H9 (cell line): ENCODE results near the gene WFIKKN2. TPM values are rescaled to one million over a fixed set of nuclear protein-coding genes. Genes with fewer than 3 reads are reported as not detected.
A peak's percentile ranks its signal among the peaks of the same experiment; 100 is the strongest.

Experiments
- DNase-seq: peaks from one replicate; pipeline ENCODE4 v3.0.0-alpha.2; 2017
- H2AFZ ChIP-seq: one replicate; pipeline ENCODE4 v1.6.1; 2013; ENCODE audit warnings: mild to moderate bottlenecking, low read length, control low read depth, moderate library complexity
- H2AK5ac ChIP-seq: 2 replicates; pipeline ENCODE4 v1.6.1; 2013; ENCODE audit warnings: low read length, control low read depth, mixed read lengths; ENCODE audit not compliant: insufficient read length
- H2BK120ac ChIP-seq: one replicate; pipeline ENCODE4 v1.6.1; 2013; ENCODE audit warnings: low read depth, mild to moderate bottlenecking, low read length, control low read depth, inconsistent platforms; ENCODE audit not compliant: poor library complexity, severe bottlenecking
- H2BK12ac ChIP-seq: 2 replicates; pipeline ENCODE4 v1.6.1; 2013; ENCODE audit warnings: low read length, control low read depth, mixed read lengths, low read depth; ENCODE audit not compliant: insufficient read length
- H2BK15ac ChIP-seq: 2 replicates; pipeline ENCODE4 v1.6.1; 2013; ENCODE audit warnings: low read depth, low read length, control low read depth
- H2BK20ac ChIP-seq: one replicate; pipeline ENCODE4 v1.6.1; 2013; ENCODE audit warnings: low read depth, mild to moderate bottlenecking, low read length, control low read depth, inconsistent platforms; ENCODE audit not compliant: poor library complexity, severe bottlenecking
- H2BK5ac ChIP-seq: 2 replicates; pipeline ENCODE4 v1.6.1; 2013; ENCODE audit warnings: low read length, control low read depth, mixed read lengths; ENCODE audit not compliant: insufficient read length
- H3K14ac ChIP-seq: 2 replicates; pipeline ENCODE4 v1.6.1; 2013; ENCODE audit warnings: low read length, control low read depth; ENCODE audit not compliant: insufficient read depth
- H3K18ac ChIP-seq: 2 replicates; pipeline ENCODE4 v1.6.1; 2013; ENCODE audit warnings: low read depth, mild to moderate bottlenecking, mixed read lengths, low read length, control low read depth; ENCODE audit not compliant: insufficient read length
- H3K23ac ChIP-seq: 2 replicates; pipeline ENCODE4 v1.6.1; 2013; ENCODE audit warnings: low read length, control low read depth, mixed read lengths, low read depth; ENCODE audit not compliant: insufficient read length
- H3K23me2 ChIP-seq: 2 replicates; pipeline ENCODE4 v1.6.1; 2013; ENCODE audit warnings: low read depth, mild to moderate bottlenecking, mixed read lengths, low read length, control low read depth; ENCODE audit not compliant: insufficient read length, poor library complexity, severe bottlenecking
- H3K27ac ChIP-seq: 2 replicates; pipeline ENCODE4 v1.5.1; 2013; ENCODE audit warnings: low read length, control low read depth, mixed read lengths, low read depth; ENCODE audit not compliant: insufficient read length
- H3K27me3 ChIP-seq: 2 replicates; pipeline ENCODE4 v1.6.1; 2013; ENCODE audit warnings: low read length, control low read depth, inconsistent platforms; ENCODE audit not compliant: insufficient read depth
- H3K4ac ChIP-seq: 2 replicates; pipeline ENCODE4 v1.6.1; 2013; ENCODE audit warnings: low read depth, mild to moderate bottlenecking, control low read depth, inconsistent platforms, low read length, moderate library complexity
- H3K4me1 ChIP-seq: 2 replicates; pipeline ENCODE4 v1.6.1; 2013; ENCODE audit warnings: low read length, control low read depth, inconsistent platforms; ENCODE audit not compliant: insufficient read depth
- H3K4me2 ChIP-seq: 2 replicates; pipeline ENCODE4 v1.6.1; 2013; ENCODE audit warnings: low read length, control low read depth, mixed read lengths; ENCODE audit not compliant: insufficient read length, insufficient read depth
- H3K56ac ChIP-seq: 2 replicates; pipeline ENCODE4 v1.6.1; 2013; ENCODE audit warnings: low read depth, mild to moderate bottlenecking, mixed read lengths, low read length, control low read depth; ENCODE audit not compliant: insufficient read length
- H3K79me1 ChIP-seq: 2 replicates; pipeline ENCODE4 v1.6.1; 2013; ENCODE audit warnings: low read depth, mild to moderate bottlenecking, moderate library complexity, low read length, control low read depth, inconsistent platforms; ENCODE audit not compliant: insufficient read depth, poor library complexity, severe bottlenecking
- H3K79me2 ChIP-seq: 2 replicates; pipeline ENCODE4 v1.6.1; 2013; ENCODE audit warnings: low read length, control low read depth, inconsistent platforms; ENCODE audit not compliant: insufficient read depth
- H3K9ac ChIP-seq: 2 replicates; pipeline ENCODE4 v1.6.1; 2013; ENCODE audit warnings: low read length, control low read depth, mixed read lengths; ENCODE audit not compliant: insufficient read length; ENCODE audit errors: extremely low read depth
- H3K9me3 ChIP-seq: one replicate; pipeline ENCODE4 v1.6.1; 2013; ENCODE audit warnings: low read depth, low read length, inconsistent platforms; ENCODE audit not compliant: control insufficient read depth
- H3T11ph ChIP-seq: one replicate; pipeline ENCODE4 v1.6.1; 2013; ENCODE audit warnings: mild to moderate bottlenecking, low read length, control low read depth, inconsistent platforms
- H4K20me1 ChIP-seq: one replicate; pipeline ENCODE4 v1.6.1; 2013; ENCODE audit not compliant: control insufficient read depth, insufficient read length, insufficient read depth
- H4K5ac ChIP-seq: 2 replicates; pipeline ENCODE4 v1.6.1; 2013; ENCODE audit warnings: low read depth, mild to moderate bottlenecking, mixed read lengths, low read length, control low read depth; ENCODE audit not compliant: insufficient read length
- H4K8ac ChIP-seq: replicated peaks from 2 replicates; pipeline ENCODE4 v1.6.1; 2013; ENCODE audit warnings: low read length, control low read depth, mixed read lengths, low read depth; ENCODE audit not compliant: insufficient read length
- H4K91ac ChIP-seq: 2 replicates; pipeline ENCODE4 v1.6.1; 2013; ENCODE audit warnings: low read depth, mild to moderate bottlenecking, moderate library complexity, mixed read lengths, low read length, control low read depth; ENCODE audit not compliant: insufficient read length
- H3K27ac Mint-ChIP-seq, 3 experiments: 2 replicates in 2 of 3; 3 replicates in 1 of 3; pipeline ENCODE4 v1.8.0; 2020 to 2021; ENCODE audit warnings: mixed read lengths in 3 of 3, mild to moderate bottlenecking in 1 of 3, moderate library complexity in 1 of 3
- H3K27me3 Mint-ChIP-seq: 2 replicates; pipeline ENCODE4 v1.8.0; 2021; ENCODE audit warnings: low read depth, mild to moderate bottlenecking, moderate library complexity, mixed read lengths
- H3K36me3 Mint-ChIP-seq, 3 experiments: 2 replicates in 2 of 3; 3 replicates in 1 of 3; pipeline ENCODE4 v1.8.0; 2020 to 2021; ENCODE audit warnings: low read depth in 3 of 3, mixed read lengths in 3 of 3; ENCODE audit not compliant: insufficient read depth in 1 of 3
- H3K4me1 Mint-ChIP-seq, 2 experiments: 2 replicates each; pipeline ENCODE4 v1.8.0; 2020; ENCODE audit warnings: mixed read lengths in 2 of 2
- H3K4me3 Mint-ChIP-seq, 2 experiments: 2 replicates in 1 of 2; 3 replicates in 1 of 2; pipeline ENCODE4 v1.8.0; 2020 to 2021; ENCODE audit warnings: mild to moderate bottlenecking in 2 of 2, mixed read lengths in 2 of 2, moderate library complexity in 1 of 2
- H3K9me3 Mint-ChIP-seq, 2 experiments: 2 replicates in 1 of 2; 3 replicates in 1 of 2; pipeline ENCODE4 v1.8.0; 2020; ENCODE audit warnings: mild to moderate bottlenecking in 2 of 2, mixed read lengths in 2 of 2, moderate library complexity in 1 of 2
- CTCF ChIP-seq: fragments of 200-600 bp; sonication (generic); conservative IDR thresholded peaks from 3 replicates; pipeline ENCODE4 v1.8.0; 2021; ENCODE audit warnings: antibody characterized with exemption, mild to moderate bottlenecking
- WGBS: extraction: QIAGEN DNeasy Blood & Tissue Kit; methylation state at CpG from one replicate; pipeline ENCODE4 v1.1.7; 2013; ENCODE audit warnings: missing lambda C conversion rate, low lambda C conversion rate, mixed read lengths; ENCODE audit not compliant: insufficient read length; ENCODE audit errors: extremely low coverage; 5-methylcytosine and 5-hydroxymethylcytosine counted together
- total RNA-seq: library from RNA; stranded (reverse); gene quantifications from 2 replicates; pipeline ENCODE4 v1.2.1, GENCODE V29; 2021

Gene WFIKKN2
- total RNA-seq, 1 experiment from 2014 or later: 1.1 TPM

DNA sequence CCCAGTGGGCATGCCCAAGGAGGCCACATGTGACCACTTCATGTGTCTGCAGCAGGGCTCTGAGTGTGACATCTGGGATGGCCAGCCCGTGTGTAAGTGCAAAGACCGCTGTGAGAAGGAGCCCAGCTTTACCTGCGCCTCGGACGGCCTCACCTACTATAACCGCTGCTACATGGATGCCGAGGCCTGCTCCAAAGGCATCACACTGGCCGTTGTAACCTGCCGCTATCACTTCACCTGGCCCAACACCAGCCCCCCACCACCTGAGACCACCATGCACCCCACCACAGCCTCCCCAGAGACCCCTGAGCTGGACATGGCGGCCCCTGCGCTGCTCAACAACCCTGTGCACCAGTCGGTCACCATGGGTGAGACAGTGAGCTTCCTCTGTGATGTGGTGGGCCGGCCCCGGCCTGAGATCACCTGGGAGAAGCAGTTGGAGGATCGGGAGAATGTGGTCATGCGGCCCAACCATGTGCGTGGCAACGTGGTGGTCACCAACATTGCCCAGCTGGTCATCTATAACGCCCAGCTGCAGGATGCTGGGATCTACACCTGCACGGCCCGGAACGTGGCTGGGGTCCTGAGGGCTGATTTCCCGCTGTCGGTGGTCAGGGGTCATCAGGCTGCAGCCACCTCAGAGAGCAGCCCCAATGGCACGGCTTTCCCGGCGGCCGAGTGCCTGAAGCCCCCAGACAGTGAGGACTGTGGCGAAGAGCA, 4.4 kb downstream of the WFIKKN2 start:
- Histone ChIP-seq H3K79me2 (no peaks in the 10 kb centered on the region), H2AFZ (no peak overlapping the region), H4K8ac (no peak overlapping the region), H3K27ac (no peak overlapping the region), H4K20me1 (no peaks in the 10 kb centered on the region), H3K23ac (no peak overlapping the region), H4K91ac (no peak overlapping the region), H3K27me3 (no peaks in the 10 kb centered on the region), H3K9ac (no peak overlapping the region), H3K9me3 (no peaks in the 10 kb centered on the region), H3T11ph (no peak overlapping the region), H3K23me2 (no peaks in the 10 kb centered on the region), H3K4me2 (no peak overlapping the region), H2BK15ac (no peak overlapping the region), H3K56ac (no peak overlapping the region), H3K4me1 (no peaks in the 10 kb centered on the region), H2BK120ac (no peak overlapping the region), H3K79me1 (no peaks in the 10 kb centered on the region), H2BK5ac (no peak overlapping the region), H4K5ac (no peak overlapping the region), H3K18ac (no peak overlapping the region), H2AK5ac (no peak overlapping the region), H3K14ac (no peak overlapping the region; the same call in 1 of the 2 replicates), H2BK12ac (no peak overlapping the region), H2BK20ac (no peak overlapping the region), H3K4ac (no peak overlapping the region)
- DNase-seq: peak; percentile 31
- WGBS: no CpG with 5 or more reads among the region's 29 CpGs
- Mint-ChIP-seq H3K27me3 (no peaks in the 10 kb centered on the region), H3K4me3 (no peak overlapping the region), H3K9me3 (no peaks in the 10 kb centered on the region), H3K4me1 (peaks cover 35 to 46% of the 10 kb centered on the region in 2 experiments), H3K27ac (no peak overlapping the region; a peak in 2 of 7 replicates), H3K36me3 (no peaks in the 10 kb centered on the region; a peak in 2 of 7 replicates)
- no peak for TF ChIP-seq CTCF
